Occipital lobe (tissue), 2 donors: Measurements from ENCODE around the gene ATF7IP. TPM values are rescaled to one million over a fixed set of nuclear protein-coding genes. Genes with fewer than 3 reads are reported as not detected.
A peak's percentile ranks its signal among the peaks of the same experiment; 100 is the strongest.

Source experiments
- DNase-seq: peaks from one replicate; lab custom pipeline; 2025; lab: John Stamatoyannopoulos, UW
- total RNA-seq: library from RNA; depleted of rRNA; stranded (reverse); fragments of >200 nt; gene quantifications from one replicate; pipeline ENCODE4 v1.2.3, GENCODE V29; 2014

The ATF7IP gene
- total RNA-seq, 1 donor from 2014 or later, result 77.5 TPM

DNA sequence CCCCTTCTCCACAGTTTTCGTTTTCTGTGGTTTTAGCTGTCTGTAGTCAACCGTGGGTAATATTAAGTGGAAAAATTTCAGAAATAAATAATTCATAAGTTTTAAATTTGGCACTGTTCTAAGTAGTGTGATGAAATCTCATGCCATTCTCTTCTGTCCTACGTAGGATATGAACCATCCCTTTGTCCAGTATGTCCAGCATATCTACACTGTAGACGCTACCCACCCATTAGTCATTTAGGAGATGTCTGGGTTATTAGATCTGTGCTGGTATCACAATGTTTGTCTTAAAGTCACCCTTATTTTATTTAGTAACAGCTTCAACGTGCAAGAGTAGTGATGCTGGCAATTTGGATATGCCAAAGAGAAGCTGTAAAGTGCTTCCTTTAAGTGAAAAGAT is 44.7 kb downstream of the ATF7IP start:
- DNase-seq, result no peak

DNA sequence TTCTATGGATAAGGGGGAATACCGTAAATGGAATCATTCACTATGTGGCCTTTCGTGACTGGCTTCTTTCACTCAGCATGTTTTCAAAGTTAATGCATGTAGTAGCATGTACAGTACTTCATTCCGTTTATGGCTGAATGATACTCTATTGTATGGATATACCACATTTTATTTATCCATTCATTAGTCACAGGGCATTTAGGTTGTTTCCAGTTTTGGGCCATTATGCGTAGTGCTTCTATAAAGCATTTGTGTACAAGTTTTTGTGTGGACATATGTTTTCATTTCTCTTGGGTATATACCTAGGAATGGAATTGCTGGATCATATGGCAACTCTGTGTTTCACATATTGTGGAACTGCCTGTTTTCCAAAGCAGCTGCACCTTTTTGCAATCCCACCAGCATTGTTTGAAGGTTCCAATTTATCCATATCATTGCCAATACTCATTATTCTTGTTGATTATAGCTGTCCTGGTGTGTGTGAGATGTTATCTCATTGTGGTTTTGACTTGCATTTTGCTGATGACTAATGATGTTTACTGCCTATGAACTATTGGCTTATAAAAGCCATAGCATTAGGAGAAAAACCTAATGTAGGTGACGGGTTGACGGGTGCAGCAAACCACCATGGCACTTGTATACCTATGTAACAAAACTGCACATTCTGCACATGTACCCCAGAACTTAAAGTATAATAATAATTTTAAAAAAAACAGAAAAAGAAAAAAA is 45.5 kb downstream of the ATF7IP start:
- no peak for DNase-seq

GRCh38 chr12:14416658-14417057 is 51.2 kb downstream of the ATF7IP start:
- DNase-seq, result no peak

GRCh38 chr12:14417715-14418114 is 52.2 kb downstream of the ATF7IP start:
- peak; percentile 61 for DNase-seq

DNA sequence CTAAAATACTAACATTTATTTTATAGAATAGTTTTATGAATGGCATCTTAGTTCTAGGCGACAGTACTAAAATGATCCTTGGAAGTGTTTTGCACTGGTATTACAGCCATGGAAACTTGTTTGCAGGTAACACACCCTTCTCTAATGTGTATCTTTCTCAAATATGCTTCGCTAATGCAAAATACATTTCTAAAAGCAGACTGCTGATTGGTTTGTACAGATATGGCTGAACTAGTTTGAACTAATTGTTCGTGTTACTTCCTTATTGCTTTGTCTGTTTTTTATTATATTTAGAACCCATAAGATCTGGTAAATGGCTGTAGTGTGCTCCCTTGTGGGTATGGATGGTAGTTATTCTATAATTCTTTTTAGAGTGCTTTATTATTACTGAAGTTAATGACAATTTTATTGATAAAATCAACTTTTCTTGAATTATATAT is 53.0 kb downstream of the ATF7IP start:
- no peak for DNase-seq

DNA sequence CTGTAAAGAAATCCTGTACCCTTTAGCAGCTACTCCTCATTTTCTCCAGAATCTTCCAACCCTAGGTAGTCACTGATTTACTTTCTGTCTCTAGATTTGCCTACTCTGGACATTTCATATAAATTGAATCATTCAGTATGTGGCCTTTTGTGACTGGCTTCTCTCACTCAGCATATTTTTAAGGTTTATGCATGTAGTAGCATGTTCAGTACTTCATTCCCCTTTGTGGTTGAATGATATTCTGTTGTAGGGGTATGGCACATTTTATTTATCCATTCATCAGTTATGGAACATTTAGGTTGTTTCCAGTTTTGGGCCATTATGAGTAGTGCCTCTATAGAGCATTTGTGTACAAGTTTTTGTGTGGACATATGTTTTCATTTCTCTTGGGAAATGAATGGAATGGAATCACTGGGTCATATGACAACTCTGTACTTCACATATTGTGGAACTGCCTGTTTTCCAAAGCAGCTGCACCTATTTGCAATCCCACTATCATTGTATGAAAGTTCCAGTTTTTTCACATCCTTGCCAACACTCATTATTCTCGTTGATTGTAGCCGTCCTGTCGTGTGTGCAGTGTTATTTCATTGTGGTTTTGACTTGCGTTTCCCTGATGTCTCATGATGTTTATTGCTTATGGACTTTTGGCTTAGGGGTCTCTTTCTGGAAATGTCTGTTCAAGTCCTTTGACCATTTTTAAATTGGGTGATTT is 57.2 kb downstream of the ATF7IP start:
- DNase-seq, result no peak

- DNase-seq, result no peak
These were observed 59.1 kb downstream of the ATF7IP start for GRCh38 chr12:14424545-14424944.

DNA sequence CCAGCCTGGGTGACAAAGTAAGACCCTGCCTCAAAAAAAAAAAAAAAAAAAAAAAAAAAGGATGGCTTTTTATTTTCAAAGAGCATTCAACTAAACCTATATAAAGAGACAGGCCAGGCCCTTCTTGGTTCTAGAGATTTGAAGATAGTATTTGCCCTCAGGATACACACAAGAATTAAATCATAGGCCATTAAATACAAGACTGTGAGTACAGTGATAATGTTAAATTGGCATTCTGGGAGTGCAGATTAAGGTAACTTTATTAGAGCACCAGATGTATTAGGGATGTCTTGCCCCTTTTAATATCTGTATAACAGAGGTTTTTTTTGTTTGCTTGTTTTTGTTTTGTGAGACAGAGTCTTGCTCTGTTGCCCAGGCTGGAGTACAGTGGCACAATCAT is 61.3 kb downstream of the ATF7IP start:
- DNase-seq, result no peak

GRCh38 chr12:14427929-14428328 is 62.4 kb downstream of the ATF7IP start:
- DNase-seq, result no peak

- DNase-seq, result no peak
These were observed 65.0 kb downstream of the ATF7IP start for GRCh38 chr12:14430394-14430986.

DNA sequence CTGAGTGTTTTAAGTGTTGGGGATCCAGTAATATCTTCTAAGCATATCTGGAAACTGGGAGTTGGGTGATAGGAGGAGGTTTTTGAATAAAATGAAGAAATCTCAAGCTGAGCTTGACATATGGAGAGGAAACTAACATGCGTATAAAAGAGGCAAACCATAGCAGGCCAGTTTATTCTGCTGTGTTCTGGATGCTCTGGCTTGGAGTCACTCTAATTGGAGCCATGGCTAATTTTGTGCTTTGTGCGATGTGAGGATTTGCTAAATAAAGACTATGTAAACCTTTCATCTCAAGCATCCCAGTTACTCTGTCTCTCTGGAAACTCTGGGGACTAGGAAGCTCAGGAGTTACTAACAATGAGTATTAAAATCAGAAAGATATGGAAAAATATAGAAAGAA is 66.5 kb downstream of the ATF7IP start:
- no peak for DNase-seq

GRCh38 chr12:14435627-14436026 is 70.1 kb downstream of the ATF7IP start:
- no peak for DNase-seq

GRCh38 chr12:14442221-14442881 is 76.9 kb downstream of the ATF7IP start:
- DNase-seq, result no peak

- no peak for DNase-seq
These were observed 78.0 kb downstream of the ATF7IP start for GRCh38 chr12:14443531-14443930.

DNA sequence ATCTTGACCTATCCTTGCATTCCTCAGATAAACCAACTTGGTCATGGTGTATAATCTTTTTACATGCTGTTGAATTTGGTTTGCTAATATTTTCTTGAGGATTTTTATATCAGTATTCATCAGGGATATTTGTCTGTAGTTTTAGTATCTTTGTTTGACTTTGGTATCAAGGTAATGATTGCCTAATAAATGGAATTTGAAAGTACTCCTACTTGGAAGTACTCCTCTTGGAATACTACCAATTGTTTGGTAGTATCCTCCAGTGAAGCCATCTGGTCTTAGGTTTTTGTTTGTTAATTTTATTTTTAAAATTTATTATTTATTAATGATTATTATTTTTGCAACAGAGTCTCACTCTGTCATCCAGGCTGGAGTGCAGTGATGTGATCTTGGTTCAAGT is 85.0 kb downstream of the ATF7IP start:
- no peak for DNase-seq

DNA sequence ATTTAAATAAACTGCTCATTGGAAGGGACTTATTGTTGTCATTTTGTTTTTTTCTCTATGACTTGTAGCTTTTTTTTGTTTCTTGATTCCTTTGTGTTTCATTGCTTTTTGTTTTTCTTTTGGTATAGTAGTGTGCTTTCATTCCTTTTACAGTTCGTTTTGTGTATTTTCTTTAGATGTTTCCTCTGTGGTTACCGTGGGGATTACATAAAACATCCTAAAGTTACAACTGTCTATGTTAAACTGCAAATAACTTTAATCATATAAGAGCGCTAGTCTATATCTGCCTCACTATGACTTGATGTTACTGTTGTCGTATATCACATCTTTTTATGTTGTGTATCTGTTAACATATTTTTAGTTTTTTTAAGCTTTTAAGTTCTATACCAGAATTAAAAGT is 86.9 kb downstream of the ATF7IP start:
- DNase-seq, result no peak

- DNase-seq, result no peak
These were observed 87.4 kb downstream of the ATF7IP start for GRCh38 chr12:14452865-14453264.

- no peak for DNase-seq
These were observed 88.8 kb downstream of the ATF7IP start for GRCh38 chr12:14454098-14454907.

DNA sequence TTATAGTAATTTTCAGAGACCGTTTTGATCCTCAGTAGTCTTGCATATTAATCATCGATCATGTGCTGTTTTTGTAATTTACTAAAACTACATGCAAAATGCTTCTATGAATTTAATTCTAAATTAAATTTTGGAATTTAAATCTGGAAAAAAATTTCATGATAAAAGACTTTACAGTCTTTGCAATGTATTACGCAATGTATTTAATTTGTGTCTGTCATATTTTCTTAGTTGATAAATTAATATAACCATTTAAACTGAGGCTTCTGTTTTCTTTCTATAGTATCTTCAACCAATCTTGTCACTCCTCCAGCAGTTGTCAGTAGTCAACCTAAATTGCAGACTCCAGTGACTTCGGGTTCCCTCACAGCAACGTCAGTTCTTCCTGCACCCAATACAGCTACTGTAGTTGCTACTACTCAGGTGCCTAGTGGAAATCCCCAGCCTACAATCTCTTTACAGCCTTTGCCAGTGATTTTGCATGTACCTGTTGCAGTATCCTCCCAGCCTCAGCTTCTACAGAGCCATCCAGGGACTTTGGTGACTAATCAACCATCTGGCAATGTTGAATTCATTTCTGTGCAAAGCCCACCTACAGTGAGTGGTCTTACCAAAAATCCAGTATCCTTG is 94.8 kb downstream of the ATF7IP start:
- DNase-seq, result no peak

- DNase-seq, result no peak
These were observed 106.0 kb downstream of the ATF7IP start for GRCh38 chr12:14471497-14471896.
